ENCODE data around the gene CEP70. TPM values are rescaled to one million over a fixed set of nuclear protein-coding genes. Genes with fewer than 3 reads are reported as not detected.

CEP70 gene
- polyA plus RNA-seq, 3 donors = 0.11 TPM; not detected in 2

- Histone ChIP-seq H3K79me2 (ENCODE audit: insufficient read depth, low read length) (no peaks in the 10 kb centered on the region), H3K9ac (ENCODE audit: insufficient read depth, low read length, poor library complexity, severe bottlenecking) (no peak overlapping the region), H3K4me3 (replicated peaks in 1 of 3; ENCODE audit: low read depth in 2 of 3, low read length in 3 of 3) (no peak overlapping the region), H3K9me3 (replicated peaks in 1 of 2; ENCODE audit: control insufficient read depth in 1 of 2, insufficient read depth in 1 of 2, low read length in 2 of 2) (no peaks in the 10 kb centered on the region), H2AFZ (ENCODE audit: insufficient read depth, low read depth, low read length, poor library complexity, severe bottlenecking) (no peak overlapping the region), H4K20me1 (ENCODE audit: insufficient read depth, low read length) (no peaks in the 10 kb centered on the region), H3K27ac (ENCODE audit: low read depth in 1 of 2, low read length in 2 of 2) (no peak overlapping the region), H3K4me1 (ENCODE audit: control insufficient read depth in 1 of 2, insufficient read depth in 2 of 2, low read length in 2 of 2) (no peaks in the 10 kb centered on the region), H3K36me3 (replicated peaks in 1 of 2; ENCODE audit: control insufficient read depth in 1 of 2, insufficient read depth in 2 of 2, low read length in 2 of 2) (no peaks in the 10 kb centered on the region), H3K4me2 (replicated peaks; ENCODE audit: extremely low read depth, low read length, poor library complexity, severe bottlenecking) (no peak overlapping the region), H3K27me3 (ENCODE audit: control insufficient read depth in 2 of 2, insufficient read depth in 2 of 2, low read length in 2 of 2) (no peaks in the 10 kb centered on the region)
- TF ChIP-seq CTCF (IDR thresholded peaks at IDR 0.05) = no peak
- Mint-ChIP-seq H3K4me1 (peaks cover 6% of the 10 kb centered on the region), H3K36me3 (peaks cover 0 to 1% of the 10 kb centered on the region in 2 donors), H3K27me3 (ENCODE audit: low read depth in 3 of 3) (peaks cover 0 to 3% (median 0%) of the 10 kb centered on the region in 3 donors), H3K27ac (no peak overlapping the region), H3K4me3 (no peak overlapping the region), H3K9me3 (peaks cover 0 to 2% (median 0%) of the 10 kb centered on the region in 7 donors)
- DNase-seq = no peak
- intact Hi-C loops (cut with micrococcal nuclease) = no loop called here
- WGBS (ENCODE audit: insufficient coverage) = no CpG with 5 or more reads among the region's 1 CpG
These were observed 6.7 kb downstream of the CEP70 start for GRCh38 chr3:138587374-138587773.

- H3K4me1 ChIP-seq (ENCODE audit: control insufficient read depth in 1 of 2, insufficient read depth in 2 of 2, low read length in 2 of 2) = no peaks in the 10 kb centered on the region
- no peak for DNase-seq
- 83% methylated on average over 1 of the region's 6 CpGs for WGBS (ENCODE audit: insufficient coverage)
- no peaks in the 10 kb centered on the region for H3K79me2 ChIP-seq (ENCODE audit: insufficient read depth, low read length)
- H3K4me1 Mint-ChIP-seq = peaks cover 1% of the 10 kb centered on the region
- no peak overlapping the region for H3K27ac ChIP-seq (ENCODE audit: low read depth in 1 of 2, low read length in 2 of 2)
- no peaks in the 10 kb centered on the region for H3K36me3 ChIP-seq (replicated peaks in 1 of 2; ENCODE audit: control insufficient read depth in 1 of 2, insufficient read depth in 2 of 2, low read length in 2 of 2)
- H3K9me3 Mint-ChIP-seq = peaks cover 11 to 18% (median 13%) of the 10 kb centered on the region in 7 donors
- no peak overlapping the region for H2AFZ ChIP-seq (ENCODE audit: insufficient read depth, low read depth, low read length, poor library complexity, severe bottlenecking)
- peaks cover 8% of the 10 kb centered on the region in 2 donors for H3K36me3 Mint-ChIP-seq
- intact Hi-C loops (cut with micrococcal nuclease) = no loop called here
- no peak for TF ChIP-seq CTCF (IDR thresholded peaks at IDR 0.05)
- no peak overlapping the region for H3K9ac ChIP-seq (ENCODE audit: insufficient read depth, low read length, poor library complexity, severe bottlenecking)
- H3K27me3 Mint-ChIP-seq (ENCODE audit: low read depth in 3 of 3) = peaks cover 3 to 8% (median 4%) of the 10 kb centered on the region in 3 donors
- H3K27me3 ChIP-seq (ENCODE audit: control insufficient read depth in 2 of 2, insufficient read depth in 2 of 2, low read length in 2 of 2) = peaks cover 0 to 2% of the 10 kb centered on the region in 2 donors
- H4K20me1 ChIP-seq (ENCODE audit: insufficient read depth, low read length) = no peaks in the 10 kb centered on the region
- no peak overlapping the region for H3K4me3 ChIP-seq (replicated peaks in 1 of 3; ENCODE audit: low read depth in 2 of 3, low read length in 3 of 3)
- no peak overlapping the region for H3K27ac Mint-ChIP-seq
- H3K4me2 ChIP-seq (replicated peaks; ENCODE audit: extremely low read depth, low read length, poor library complexity, severe bottlenecking) = no peak overlapping the region
- no peak overlapping the region for H3K4me3 Mint-ChIP-seq
- H3K9me3 ChIP-seq (replicated peaks in 1 of 2; ENCODE audit: control insufficient read depth in 1 of 2, insufficient read depth in 1 of 2, low read length in 2 of 2) = peaks cover 0 to 2% of the 10 kb centered on the region in 2 donors
These were observed 15.0 kb downstream of the CEP70 start for GRCh38 chr3:138578961-138579574.
